GM19193 (cell line): ENCODE data around the gene NOXO1.

Experiments
- POLR2A ChIP-seq: IDR thresholded peaks from 4 replicates; pipeline ENCODE4 v1.6.1; 2011; ENCODE audit not compliant: insufficient read depth, insufficient read length; ENCODE audit errors: extremely low read depth

NOXO1 gene

DNA sequence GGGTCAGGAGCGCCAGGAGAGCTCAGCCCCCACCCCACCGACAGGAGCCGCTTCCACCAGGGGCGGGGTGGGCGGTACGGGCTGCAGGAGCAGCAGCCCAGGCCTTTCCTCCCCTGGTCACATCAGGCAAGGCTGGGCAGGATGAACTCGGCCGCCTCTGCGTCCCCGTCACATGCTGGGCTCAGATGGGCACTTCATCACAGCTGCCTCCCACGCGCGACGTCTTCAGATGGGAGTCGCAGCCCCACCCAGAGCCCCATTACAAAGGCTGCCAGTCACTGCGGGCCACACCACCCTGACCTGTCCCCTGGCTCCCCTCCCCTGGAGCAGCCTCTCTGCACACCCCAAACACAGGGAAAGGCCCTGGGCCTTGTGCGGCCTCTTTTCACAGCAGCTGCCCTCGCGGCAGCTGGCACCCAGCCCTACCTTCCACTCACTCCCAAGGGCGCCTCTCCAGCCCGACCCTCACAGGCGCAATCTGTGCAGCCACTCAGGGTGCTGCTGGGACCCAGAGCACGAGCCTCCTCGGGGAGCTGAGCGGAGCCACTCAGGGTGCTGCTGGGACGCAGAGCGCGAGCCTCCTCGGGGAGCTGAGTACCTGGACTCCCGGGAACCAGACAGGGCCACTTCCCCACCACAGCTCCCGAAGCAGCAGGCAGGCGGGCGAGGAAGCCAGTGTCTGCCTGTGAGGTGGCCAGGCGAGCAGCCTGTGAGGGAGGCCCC, 23.7 kb upstream of the NOXO1 start:
- no peak for TF ChIP-seq POLR2A

DNA sequence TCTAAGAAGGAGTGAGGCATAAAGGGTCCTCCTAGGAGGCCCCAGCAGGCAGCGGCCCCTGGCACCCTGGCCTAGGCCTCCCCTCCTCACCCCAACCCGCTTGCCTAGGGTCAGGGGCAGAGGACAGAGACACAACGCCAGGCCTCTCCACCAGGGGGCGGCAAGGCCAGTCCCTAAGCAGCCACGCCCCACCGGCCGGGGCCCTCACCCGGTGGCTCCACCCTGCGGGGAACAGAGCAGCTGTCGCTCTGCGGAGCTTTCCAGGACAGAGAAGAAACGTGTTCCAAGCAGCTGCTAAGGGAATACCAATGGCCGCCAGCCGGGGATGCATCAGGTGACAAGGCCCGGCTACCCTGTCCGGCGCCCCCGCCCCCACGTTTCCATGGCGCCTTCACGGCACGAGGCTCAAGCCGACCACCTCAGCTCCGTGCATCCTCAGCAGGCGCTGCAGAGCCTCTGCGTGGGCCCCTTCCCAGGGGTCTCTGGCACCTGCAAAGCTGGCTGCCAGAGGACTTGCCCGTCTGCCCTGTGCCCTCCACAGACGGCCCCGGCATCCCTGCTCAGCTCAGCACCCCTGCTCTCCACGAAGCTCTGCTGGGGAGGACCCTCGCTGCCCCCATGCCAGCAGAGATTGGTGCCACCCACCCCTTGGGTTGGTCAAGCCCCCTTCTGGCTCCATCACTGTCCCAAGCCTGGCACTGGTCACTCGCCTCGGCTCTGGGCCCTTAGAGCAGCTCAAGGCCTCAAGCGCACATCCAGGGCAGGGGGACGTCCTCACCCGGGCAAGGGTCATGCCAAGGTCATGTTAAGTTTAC, 22.8 kb upstream of the NOXO1 start:
- no peak for TF ChIP-seq POLR2A

DNA sequence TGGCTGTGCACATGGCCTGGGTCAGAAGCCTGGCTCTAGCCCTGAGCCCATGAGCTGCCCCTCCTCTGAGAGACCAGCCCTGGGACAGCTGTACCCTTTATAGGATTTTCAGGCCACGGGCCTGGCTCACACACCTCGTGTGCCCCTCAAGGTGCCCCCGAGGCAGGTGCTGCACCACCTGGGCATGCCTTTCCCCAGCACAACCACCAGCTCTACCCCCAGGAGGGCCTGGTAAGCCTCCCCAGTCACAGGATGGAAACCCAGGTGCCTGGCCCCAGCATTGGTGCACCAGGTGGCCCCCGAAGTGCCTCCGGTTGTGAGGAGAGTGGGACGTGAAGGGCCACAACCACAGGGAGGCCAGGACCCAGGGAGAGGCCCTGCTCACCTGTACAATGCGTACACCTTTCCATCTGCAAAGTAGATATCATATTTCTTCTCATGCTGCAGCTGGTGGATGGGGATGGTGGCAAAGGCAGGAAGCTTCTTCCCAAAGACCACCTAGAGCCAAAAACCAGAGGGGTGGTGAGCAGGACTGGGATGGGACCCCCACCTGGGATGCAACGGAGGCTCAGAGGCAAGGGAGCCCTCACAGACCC, 22.1 kb upstream of the NOXO1 start:
- no peak for TF ChIP-seq POLR2A

DNA sequence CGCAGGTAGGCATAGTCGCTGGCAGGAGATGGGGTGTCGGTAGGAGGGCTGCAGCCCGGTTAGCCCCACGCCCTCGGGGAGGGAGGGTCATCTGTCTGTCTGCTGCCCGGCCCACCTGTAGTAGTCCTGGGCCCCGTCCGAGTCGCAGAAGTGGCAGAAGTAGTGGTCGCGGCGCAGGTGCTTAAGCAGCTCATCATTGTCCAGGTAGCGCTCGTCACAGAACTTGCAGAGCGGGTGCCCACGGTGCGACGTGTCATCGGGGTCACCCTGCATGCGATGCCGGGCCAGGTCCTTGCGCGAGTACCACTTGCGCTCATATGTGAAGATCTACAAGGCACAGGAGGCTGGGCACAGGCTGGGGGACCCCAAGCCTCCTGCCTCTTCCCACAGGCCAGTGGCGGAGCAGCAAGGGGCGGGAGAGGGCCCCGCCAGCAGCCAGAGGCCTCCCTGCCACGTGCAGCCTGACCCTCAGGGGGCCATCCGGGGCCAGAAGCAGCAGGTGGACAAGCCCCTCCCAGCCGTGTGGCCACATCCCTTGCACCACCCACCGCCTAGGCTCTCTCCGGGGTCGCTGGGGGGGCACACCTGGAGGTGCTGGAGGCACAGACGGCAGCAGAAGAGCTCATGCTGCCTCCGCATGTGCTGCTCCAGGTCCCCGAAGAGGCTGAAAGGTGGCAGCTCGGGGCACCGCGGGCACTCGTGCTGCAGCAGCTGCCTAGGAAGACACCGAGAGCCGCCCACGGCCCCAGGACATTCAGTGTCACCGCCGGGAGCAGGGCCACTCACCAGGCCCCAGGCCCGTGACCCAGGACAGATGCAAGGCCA, 21.3 kb upstream of the NOXO1 start:
- no peak for TF ChIP-seq POLR2A

DNA sequence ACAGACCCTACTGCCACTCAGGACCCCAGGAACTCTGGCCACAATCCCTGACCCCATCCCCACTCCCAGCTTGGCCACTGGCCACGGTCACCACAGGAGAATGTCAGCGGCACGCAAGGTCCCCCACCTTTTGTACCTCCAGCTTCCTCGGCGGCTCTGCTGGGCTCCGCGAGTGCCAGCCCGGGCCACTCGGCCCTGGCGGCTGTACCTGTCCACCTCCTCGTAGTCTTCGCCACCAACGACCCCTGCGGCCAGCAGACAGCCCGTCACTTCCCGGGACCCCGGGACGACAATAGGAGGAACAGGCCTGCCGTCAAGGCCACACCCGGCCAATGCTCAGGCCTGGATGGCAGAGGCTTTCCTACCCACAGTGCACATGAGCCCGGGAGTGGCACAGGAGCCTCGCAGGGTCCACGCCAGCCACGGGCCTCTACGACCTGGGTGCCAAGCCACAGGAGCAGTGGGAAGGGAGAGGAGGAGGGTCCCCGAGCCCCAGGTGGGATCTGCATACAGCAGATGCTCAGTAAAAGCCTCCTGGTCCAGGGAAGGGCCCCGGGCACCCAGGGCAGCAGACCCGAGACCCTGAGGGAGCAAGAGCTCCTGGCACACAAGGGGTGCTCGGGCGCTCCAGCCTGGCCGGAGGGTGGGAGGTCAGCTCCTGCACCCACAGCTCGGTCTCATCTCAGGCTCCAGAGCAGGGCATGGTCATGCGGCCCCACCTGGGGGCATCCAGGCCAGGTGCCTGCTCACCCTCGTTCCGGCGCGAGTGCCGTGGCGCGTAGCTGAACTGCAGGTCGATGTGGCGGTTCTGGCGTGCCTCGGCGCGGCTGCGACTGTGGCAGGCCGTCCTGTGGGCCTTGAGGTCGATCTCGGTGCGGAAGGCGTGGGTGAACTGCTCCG, 20.4 kb upstream of the NOXO1 start:
- no peak for TF ChIP-seq POLR2A

DNA sequence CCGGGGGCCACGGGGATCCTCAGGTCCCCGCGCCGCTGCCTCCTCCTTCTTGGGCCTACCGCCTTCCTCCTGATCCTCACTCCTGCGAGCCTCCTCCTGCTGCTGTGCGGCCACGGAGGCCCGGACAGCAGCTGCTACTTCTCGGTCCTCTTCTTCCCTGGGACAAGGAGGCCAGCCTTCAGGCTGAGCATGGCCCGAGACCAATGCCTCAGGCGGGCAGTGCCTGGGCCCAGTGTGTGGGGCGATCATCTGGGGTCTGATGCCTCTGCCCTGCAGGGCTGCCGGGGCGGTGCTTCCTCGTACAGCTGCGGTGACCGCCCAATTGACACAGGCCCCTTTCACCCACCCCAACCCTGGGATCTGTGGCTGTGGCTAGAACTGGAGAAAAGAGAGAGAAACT, 19.8 kb upstream of the NOXO1 start:
- no peak for TF ChIP-seq POLR2A

DNA sequence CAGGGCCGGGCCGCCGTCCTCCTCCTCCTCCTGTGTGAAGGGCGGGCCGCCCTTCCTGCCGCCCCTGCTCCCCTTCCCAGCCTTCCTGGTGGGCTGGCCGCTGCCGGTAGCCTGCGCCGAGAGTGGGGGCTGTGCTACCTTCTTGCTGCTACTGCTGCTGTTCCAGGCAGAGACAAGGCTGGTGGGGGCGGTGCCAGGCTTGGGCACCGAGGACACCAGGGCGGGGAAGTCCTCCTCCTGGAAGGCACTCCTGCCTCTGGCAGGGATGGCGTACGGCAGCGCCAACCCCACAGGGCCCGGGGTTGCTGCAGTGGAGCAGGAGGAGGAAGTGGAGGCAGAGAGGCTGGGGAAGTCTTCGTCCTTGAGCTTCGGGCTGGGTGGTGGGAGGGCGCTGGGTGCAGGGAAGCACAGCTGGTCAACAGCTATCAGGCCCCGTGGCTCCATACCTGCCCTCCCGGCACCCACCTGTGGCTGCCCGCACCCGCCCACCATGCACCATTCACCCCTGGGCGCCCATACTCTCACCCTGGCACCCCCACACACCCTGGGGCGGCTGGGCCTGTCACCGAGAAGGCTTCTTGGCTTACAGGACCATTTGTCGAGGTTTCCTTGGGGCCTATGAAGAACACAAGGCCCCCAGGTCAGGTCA, 18.7 kb upstream of the NOXO1 start:
- TF ChIP-seq POLR2A: no peak

DNA sequence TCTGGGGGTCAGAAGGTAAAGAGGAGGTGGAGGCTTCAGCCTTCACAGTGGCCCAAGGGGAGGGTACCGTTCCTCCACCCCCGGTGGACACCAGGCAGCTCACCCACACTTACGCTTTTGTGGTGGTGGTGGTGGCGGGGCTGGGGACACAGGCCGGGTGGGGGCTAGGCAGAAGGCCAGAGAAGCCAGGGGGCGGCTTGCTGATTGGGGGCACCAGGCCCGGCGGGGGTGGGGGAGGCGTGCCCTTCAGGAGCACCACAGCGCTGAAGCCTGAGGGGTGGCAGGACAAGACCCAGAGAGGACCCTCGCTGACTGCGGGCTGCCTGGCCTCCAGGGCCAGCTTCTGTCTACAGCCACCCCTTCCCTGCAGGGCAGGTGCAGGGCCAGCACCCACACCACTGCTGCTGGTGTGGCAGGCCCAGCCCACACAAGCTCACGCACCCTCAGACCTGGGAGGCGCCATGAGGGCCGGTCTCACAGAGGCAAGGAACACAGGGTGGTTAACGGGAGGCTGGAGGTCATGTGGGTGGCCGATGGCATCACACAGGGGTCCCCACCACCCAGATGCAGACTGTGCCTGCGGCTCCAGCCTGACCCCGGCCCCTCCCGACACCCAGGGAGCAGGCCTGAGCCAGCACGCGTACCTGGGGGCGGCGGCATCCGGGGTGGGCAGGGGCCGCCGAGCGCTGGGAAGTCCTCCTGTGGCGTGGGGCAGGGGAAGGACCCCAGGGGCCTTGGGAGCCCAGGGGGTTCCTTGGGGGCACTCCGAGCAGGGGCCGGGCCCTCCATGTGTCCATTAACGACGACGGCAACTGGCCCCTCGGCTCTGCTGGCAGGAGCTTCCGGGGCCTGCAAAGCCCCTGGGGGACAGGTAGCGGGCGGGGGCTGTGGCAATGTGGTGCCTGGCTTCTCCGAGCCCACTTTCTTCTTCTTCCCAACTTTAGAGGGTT, 17.9 kb upstream of the NOXO1 start:
- TF ChIP-seq POLR2A: no peak

DNA sequence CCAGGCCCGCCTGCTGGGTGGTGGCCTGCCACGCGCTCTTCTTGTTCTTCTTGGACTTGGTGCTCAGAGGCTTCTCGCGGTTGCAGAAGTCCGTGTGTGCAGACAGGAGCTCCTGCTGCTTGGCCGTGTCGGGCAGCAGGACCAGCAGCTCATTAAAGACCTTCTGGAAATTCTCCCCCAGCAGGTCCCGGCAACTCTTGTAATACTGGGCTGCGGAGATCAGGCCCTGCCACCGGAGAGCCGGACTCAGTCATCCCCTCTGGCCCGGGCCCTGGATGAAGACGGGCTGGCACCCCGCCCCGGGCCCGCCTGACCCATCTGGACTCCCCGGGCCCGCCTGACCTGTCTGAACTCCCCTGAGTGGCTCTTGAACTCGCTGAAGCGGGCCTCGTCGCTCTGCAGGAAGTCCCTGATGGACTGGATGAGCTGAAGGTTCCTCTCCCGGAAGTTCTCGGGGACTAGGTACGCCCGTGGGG, 17.1 kb upstream of the NOXO1 start:
- TF ChIP-seq POLR2A: no peak

DNA sequence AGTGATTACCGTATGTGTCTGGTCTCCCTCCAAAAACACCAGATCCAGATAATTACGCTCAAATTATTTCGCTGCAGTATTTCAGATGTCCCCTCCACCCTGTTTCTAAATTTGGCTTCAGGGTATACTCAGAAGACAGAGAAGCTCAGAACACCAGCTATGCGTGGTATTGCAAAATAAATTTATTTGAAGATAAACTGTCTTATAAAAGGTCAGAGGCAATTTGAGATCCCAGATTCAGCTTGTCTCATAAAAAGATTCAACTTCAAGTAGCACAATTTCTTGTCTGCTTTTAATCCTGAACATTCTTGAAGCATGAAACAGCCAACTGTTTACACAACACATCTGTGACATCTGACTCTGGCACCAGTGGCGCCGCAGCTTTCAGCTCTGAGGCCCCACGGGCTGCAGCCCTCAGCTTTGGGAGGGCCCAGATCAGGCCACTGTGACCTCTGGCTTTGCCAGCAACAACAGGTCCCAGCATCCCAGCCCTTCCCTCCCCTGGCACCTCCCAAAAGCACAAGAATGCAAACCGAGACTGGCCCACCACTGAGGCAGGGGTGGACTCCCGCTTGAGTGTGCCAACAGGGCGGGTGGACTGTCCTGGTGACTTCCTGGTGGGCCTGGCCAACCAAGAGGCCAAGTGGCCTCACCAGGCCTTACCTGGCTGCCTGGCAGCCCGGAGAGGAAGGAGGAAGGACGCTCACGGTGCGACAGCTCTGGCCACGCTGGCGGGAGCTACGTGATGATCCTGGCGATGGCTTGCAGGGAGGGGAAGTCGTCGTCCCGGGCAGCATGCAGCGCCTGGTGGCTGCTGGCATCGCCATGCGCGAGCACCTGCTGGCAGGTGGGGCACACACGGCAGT, 16.5 kb upstream of the NOXO1 start:
- TF ChIP-seq POLR2A: no peak

DNA sequence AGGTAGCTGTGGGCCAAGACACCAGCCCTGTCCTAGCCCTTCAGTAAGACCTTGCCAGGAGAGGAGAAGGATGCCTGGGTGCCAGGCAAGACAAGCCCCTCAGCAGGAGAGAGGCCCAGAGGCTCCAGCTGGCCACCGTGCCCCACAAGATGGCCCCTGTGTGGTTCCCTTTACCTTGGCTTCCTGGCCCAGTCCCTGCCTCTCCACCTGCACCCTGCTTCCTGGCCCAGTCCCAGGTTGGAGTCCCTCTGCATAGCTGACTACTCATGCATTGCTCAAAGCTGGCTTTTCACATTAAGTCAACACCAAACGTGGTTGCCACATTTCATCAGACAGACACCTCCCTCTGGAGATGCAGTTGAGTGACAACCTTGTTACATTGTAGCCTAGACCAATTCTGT, 12.5 kb upstream of the NOXO1 start:
- no peak for TF ChIP-seq POLR2A

DNA sequence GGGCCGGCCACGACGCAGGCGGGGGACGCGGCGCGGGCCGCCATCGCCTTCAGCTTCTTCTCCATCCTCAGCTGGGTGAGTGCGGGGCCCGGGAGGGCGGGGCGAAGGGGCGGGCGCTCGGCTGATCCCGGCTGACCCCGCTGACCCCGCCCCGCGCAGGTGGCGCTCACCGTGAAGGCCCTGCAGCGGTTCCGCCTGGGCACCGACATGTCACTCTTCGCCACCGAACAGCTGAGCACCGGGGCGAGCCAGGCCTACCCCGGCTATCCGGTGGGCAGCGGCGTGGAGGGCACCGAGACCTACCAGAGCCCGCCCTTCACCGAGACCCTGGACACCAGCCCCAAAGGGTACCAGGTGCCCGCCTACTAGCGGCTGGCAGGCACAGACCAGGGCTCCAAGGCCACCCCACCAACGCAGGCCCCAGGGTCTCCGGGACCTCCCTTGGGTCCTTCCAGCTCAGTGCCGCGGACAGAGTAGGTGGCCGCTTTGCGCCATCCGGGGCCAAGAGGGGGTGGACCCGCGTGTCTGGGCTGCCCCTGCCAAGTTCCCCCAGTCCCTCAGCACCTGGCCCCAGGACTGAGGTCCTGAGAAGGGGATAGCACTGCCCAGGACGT, 11.5 kb upstream of the NOXO1 start:
- TF ChIP-seq POLR2A: no peak
